Measurements from ENCODE around the gene DBF4. TPM values are rescaled to one million over a fixed set of nuclear protein-coding genes. Genes with fewer than 3 reads are reported as not detected.

Gene DBF4
- total and polyA plus RNA-seq, 2 of the 13 experiments (the other 11 are each of a cell fraction or from before 2014, with no cell fraction given) = 5.0 to 64.4 TPM

DNA sequence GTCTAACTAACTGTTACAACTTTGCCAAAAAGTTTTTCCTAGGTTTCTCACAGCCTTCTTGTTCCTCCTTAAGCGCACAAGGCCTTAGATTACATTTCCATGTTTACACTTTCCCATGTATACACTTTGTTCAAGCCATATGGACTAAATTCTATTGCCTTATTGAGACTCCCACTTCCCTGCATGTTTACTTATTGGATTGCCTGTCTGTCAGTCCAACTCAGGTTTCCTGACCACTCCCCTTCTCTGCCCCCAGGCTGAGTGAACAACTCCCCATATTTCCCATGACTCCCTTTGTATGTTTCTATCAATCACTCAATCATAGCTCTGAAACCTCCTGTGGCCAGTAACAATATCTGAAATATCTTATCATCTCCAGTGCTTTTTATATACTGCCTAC lies 43.2 kb upstream of the DBF4 start (continued):
- no peak for TF ChIP-seq KIAA2018 (CRISPR knock-in tag; IDR thresholded peaks at IDR 0.05; ENCODE audit: borderline replicate concordance)

GRCh38 chr7:87837597-87837996 lies 38.7 kb upstream of the DBF4 start:
- FAIRE-seq (no peak), ATAC-seq (no peak), DNase-seq (ENCODE audit: low spot score) (no peak)
- H3K27me3 ChIP-seq (ENCODE audit: control insufficient read depth in 1 of 2, insufficient read depth in 2 of 2, low read length in 2 of 2) = no peaks in the 10 kb centered on the region
- H3K4me2 ChIP-seq (ENCODE audit: low read depth, low read length) = no peak overlapping the region
- in situ Hi-C loops (cut with HindIII; ENCODE audit: extremely low pct_ligation_motif_present, low pct_unique_long_range_greater_than_20kb) = no loop called here
- WGBS (ENCODE audit: low lambda C conversion rate) = 40% methylated on average over 1 of the region's 1 CpG
- BruUV-seq (replicated peaks) = no TSS peak
- no peak overlapping the region for H3K4me3 ChIP-seq (replicated peaks in 1 of 3; ENCODE audit: insufficient read depth in 1 of 3, low read depth in 2 of 3, low read length in 3 of 3)
- H3K27ac ChIP-seq (ENCODE audit: extremely low read length, insufficient read depth, low read length) = no peak overlapping the region
- H3K4me1 ChIP-seq (ENCODE audit: insufficient read depth, low read length) = no peaks in the 10 kb centered on the region
- ChIA-PET CTCF (ENCODE audit: low intra/inter-chr PET ratio, low total read pairs) (no interaction called here), POLR2A (no interaction called here)
- H3K36me3 ChIP-seq (replicated peaks in 1 of 2; ENCODE audit: control insufficient read depth in 1 of 2, insufficient read depth in 2 of 2, low read length in 2 of 2) = no peaks in the 10 kb centered on the region; a peak in 1 of 5 replicates
- H3K79me2 ChIP-seq (ENCODE audit: insufficient read depth, low read length) = no peaks in the 10 kb centered on the region
- H2AFZ ChIP-seq (ENCODE audit: low read length) = no peak overlapping the region
- H3K9ac ChIP-seq (ENCODE audit: insufficient read depth, low read depth, low read length) = no peak overlapping the region
- H4K20me1 ChIP-seq (ENCODE audit: insufficient read depth, low read length) = no peaks in the 10 kb centered on the region
- intact Hi-C loops (cut with micrococcal nuclease; ENCODE audit: unreplicated experiment) = no loop called here
- no peaks in the 10 kb centered on the region for H3K9me3 ChIP-seq (ENCODE audit: low read length)
- TF ChIP-seq PAF1 (CRISPR knock-in tag; IDR thresholded peaks at IDR 0.05) (no peak), ZC3H4 (CRISPR knock-in tag; IDR thresholded peaks at IDR 0.05; ENCODE audit: borderline replicate concordance) (no peak), MLX (CRISPR knock-in tag; IDR thresholded peaks at IDR 0.05) (no peak), RFX1 (IDR thresholded peaks at IDR 0.05) (no peak), ZNF75D (CRISPR knock-in tag; IDR thresholded peaks at IDR 0.05; ENCODE audit: borderline replicate concordance) (no peak), ZNF224 (CRISPR knock-in tag; IDR thresholded peaks at IDR 0.05) (no peak), ATF7 (IDR thresholded peaks at IDR 0.05) (no peak), ATF7 (CRISPR knock-in tag; IDR thresholded peaks at IDR 0.05) (no peak), NPAS2 (CRISPR knock-in tag; IDR thresholded peaks at IDR 0.05; ENCODE audit: borderline replicate concordance) (no peak)
- TF ChIP-seq, protein P1, sequence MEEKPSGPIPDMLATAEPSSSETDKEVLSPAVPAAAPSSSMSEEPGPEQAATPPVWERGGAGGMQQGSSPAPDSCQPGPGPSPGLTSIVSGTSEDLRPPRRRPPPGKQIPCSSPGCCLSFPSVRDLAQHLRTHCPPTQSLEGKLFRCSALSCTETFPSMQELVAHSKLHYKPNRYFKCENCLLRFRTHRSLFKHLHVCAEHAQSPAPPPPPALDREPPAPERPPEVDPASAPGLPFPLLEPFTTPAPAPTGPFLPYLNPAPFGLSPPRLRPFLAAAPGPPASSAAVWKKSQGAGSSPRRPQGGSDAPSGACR (CRISPR knock-in tag; IDR thresholded peaks at IDR 0.05) = no peak
- TF ChIP-seq, protein P2, sequence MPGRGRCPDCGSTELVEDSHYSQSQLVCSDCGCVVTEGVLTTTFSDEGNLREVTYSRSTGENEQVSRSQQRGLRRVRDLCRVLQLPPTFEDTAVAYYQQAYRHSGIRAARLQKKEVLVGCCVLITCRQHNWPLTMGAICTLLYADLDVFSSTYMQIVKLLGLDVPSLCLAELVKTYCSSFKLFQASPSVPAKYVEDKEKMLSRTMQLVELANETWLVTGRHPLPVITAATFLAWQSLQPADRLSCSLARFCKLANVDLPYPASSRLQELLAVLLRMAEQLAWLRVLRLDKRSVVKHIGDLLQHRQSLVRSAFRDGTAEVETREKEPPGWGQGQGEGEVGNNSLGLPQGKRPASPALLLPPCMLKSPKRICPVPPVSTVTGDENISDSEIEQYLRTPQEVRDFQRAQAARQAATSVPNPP (CRISPR knock-in tag; IDR thresholded peaks at IDR 0.05) = no peak
- TF ChIP-seq, protein P3, sequence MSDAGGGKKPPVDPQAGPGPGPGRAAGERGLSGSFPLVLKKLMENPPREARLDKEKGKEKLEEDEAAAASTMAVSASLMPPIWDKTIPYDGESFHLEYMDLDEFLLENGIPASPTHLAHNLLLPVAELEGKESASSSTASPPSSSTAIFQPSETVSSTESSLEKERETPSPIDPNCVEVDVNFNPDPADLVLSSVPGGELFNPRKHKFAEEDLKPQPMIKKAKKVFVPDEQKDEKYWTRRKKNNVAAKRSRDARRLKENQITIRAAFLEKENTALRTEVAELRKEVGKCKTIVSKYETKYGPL (CRISPR knock-in tag; IDR thresholded peaks at IDR 0.05) = no peak
